Esophagus squamous epithelium (tissue), 4 donors: Measurements from ENCODE around the gene TGM3.

ENCODE experiments used
- CTCF ChIP-seq, 6 experiments: fragments of 450-650 bp in 4 of 6; fragments of 200-600 bp in 2 of 6; sonication (generic) in 2 of 6; IDR thresholded peaks; one replicate each; pipeline ENCODE4 v1.5.1; 2016 to 2019; ENCODE audit warnings: antibody characterized with exemption in 6 of 6, mild to moderate bottlenecking in 4 of 6, moderate library complexity in 4 of 6
- POLR2A ChIP-seq, 4 donors: fragments of 450-650 bp; IDR thresholded peaks; one replicate each; pipeline ENCODE4 v1.6.1; 2017; ENCODE audit warnings: antibody characterized with exemption in 4 of 4, mild to moderate bottlenecking in 4 of 4, moderate library complexity in 3 of 4

DNA sequence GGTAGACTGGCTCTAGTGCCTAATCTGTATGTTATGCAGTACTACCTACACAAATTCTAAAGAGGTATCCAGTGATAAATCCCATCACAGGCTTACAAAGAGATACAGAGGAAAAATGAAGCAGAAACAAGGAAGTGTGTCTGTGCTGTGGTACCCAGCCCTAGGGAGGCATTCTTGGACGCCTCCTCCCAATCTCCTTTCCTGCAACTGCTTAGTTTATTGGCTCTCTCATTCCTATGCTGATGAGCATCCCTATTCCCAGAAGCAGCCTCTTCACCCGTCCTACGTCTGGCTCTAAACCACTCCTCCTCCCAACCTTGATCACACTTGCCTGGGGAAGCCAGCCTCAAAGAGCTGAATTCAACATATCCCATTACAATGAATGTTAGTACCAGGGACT is 50.4 kb downstream of the TGM3 start:
- TF ChIP-seq CTCF (IDR thresholded peaks at IDR 0.05), result no peak
- no peak for TF ChIP-seq POLR2A (IDR thresholded peaks at IDR 0.05)
